Liver (tissue), 9 donors: ENCODE results near the gene TAF3. TPM values are rescaled to one million over a fixed set of nuclear protein-coding genes. Genes with fewer than 3 reads are reported as not detected.
A peak's percentile ranks its signal among the peaks of the same experiment; 100 is the strongest.

Experiments used
- DNase-seq: peaks from one replicate; pipeline ENCODE4 v3.0.0-alpha.2; 2017; ENCODE audit warnings: low spot score
- H3K27ac ChIP-seq, 2 donors: one replicate each; pipeline ENCODE4 v1.7.0; 2013; ENCODE audit warnings: inconsistent platforms in 2 of 2, low read length in 2 of 2, control low read depth in 1 of 2, low read depth in 1 of 2, mild to moderate bottlenecking in 1 of 2
- H3K27me3 ChIP-seq, 4 donors: one replicate each; pipeline versions ENCODE4 v1.6.1 to v1.7.0; 2013; ENCODE audit warnings: low read length in 3 of 4, inconsistent platforms in 1 of 4, mild to moderate bottlenecking in 1 of 4, moderate library complexity in 1 of 4; ENCODE audit not compliant: control insufficient read depth in 4 of 4, insufficient read depth in 4 of 4
- H3K36me3 ChIP-seq, 4 donors: one replicate each; pipeline versions ENCODE4 v1.6.1 to v1.7.0; 2013; ENCODE audit warnings: low read length in 3 of 4, mild to moderate bottlenecking in 3 of 4, low read depth in 1 of 4, moderate library complexity in 1 of 4; ENCODE audit not compliant: control insufficient read depth in 4 of 4, insufficient read depth in 3 of 4
- H3K4me1 ChIP-seq, 4 donors: one replicate each; pipeline versions ENCODE4 v1.6.1 to v1.7.0; 2013; ENCODE audit warnings: low read length in 3 of 4, mild to moderate bottlenecking in 3 of 4, moderate library complexity in 1 of 4; ENCODE audit not compliant: control insufficient read depth in 4 of 4, insufficient read depth in 4 of 4
- H3K4me3 ChIP-seq, 3 donors: one replicate each; pipeline versions ENCODE4 v1.6.1 to v1.7.0; 2013; ENCODE audit warnings: low read length in 3 of 3, control low read depth in 1 of 3, low read depth in 1 of 3, mild to moderate bottlenecking in 1 of 3
- H3K9ac ChIP-seq, 2 donors: one replicate each; pipeline ENCODE4 v1.7.0; 2013; ENCODE audit warnings: low read length in 2 of 2, mild to moderate bottlenecking in 2 of 2, moderate library complexity in 2 of 2, control low read depth in 1 of 2, low read depth in 1 of 2
- H3K9me3 ChIP-seq, 4 donors: one replicate each; pipeline versions ENCODE4 v1.6.1 to v1.7.0; 2013; ENCODE audit warnings: low read length in 3 of 4; ENCODE audit not compliant: control insufficient read depth in 4 of 4
- MAX ChIP-seq: IDR thresholded peaks from 2 replicates; pipeline ENCODE4 v1.6.1; 2016; ENCODE audit warnings: antibody characterized with exemption
- NR2F2 ChIP-seq: IDR thresholded peaks from 2 replicates; pipeline ENCODE4 v1.6.1; 2016; ENCODE audit warnings: antibody characterized with exemption
- RAD21 ChIP-seq, 2 donors: IDR thresholded peaks; 2 replicates each; pipeline ENCODE4 v1.6.1; 2016; ENCODE audit warnings: antibody characterized with exemption in 2 of 2, mild to moderate bottlenecking in 2 of 2
- REST ChIP-seq: IDR thresholded peaks from 2 replicates; pipeline ENCODE4 v1.6.1; 2016; ENCODE audit warnings: antibody characterized with exemption, mild to moderate bottlenecking
- RXRA ChIP-seq, 2 donors: IDR thresholded peaks; 2 replicates each; pipeline ENCODE4 v1.6.1; 2017 to 2018; ENCODE audit warnings: antibody characterized with exemption in 2 of 2, mild to moderate bottlenecking in 1 of 2
- SP1 ChIP-seq: IDR thresholded peaks from 2 replicates; pipeline ENCODE4 v1.6.1; 2018; ENCODE audit warnings: antibody characterized with exemption, mild to moderate bottlenecking
- TAF1 ChIP-seq: conservative IDR thresholded peaks from 2 replicates; pipeline ENCODE4 v1.6.1; 2016; ENCODE audit warnings: antibody characterized with exemption, mild to moderate bottlenecking
- YY1 ChIP-seq: IDR thresholded peaks from 2 replicates; pipeline ENCODE4 v1.6.1; 2016; ENCODE audit warnings: antibody characterized with exemption, mild to moderate bottlenecking
- WGBS: extraction: QIAGEN DNeasy Blood & Tissue Kit; methylation state at CpG from one replicate; pipeline ENCODE4 v1.1.7; 2013; 5-methylcytosine and 5-hydroxymethylcytosine counted together
- polyA plus RNA-seq, 2 donors: library from polyadenylated mRNA; stranded (reverse) in 1 of 2; unstranded in 1 of 2; fragments of 200-250 nt in 1 of 2; fragments of >200 nt in 1 of 2; fragmentation: Nextera tagmentation in 1 of 2; extraction: Ambion mirVana in 1 of 2; gene quantifications; one replicate each; pipeline versions ENCODE4 v1.2.1 to v1.2.3, GENCODE V29; 2013 to 2015
- total RNA-seq, 2 donors: library from RNA; depleted of rRNA; stranded (reverse); fragments of >200 nt; gene quantifications; one replicate each; pipeline ENCODE4 v1.2.3, GENCODE V29; 2014
- donor health status: healthy.
- donor health status: healthy.
- donor health status: healthy.
- donor health status: healthy.
- donor health status: healthy.

The TAF3 gene
- total and polyA plus RNA-seq, 4 donors = 1.5 to 3.6 (median 1.9) TPM

- DNase-seq = no peak
- Histone ChIP-seq H3K9me3 (no peaks in the 10 kb centered on the region), H3K4me1 (no peaks in the 10 kb centered on the region), H3K27ac (no peak overlapping the region), H3K36me3 (no peaks in the 10 kb centered on the region), H3K27me3 (peaks cover 0 to 3% (median 1%) of the 10 kb centered on the region in 4 donors), H3K4me3 (no peak overlapping the region), H3K9ac (no peak overlapping the region)
- 45% methylated on average over 13 of the region's 13 CpGs for WGBS
- TF ChIP-seq TAF1 (no peak), NR2F2 (no peak), SP1 (no peak), MAX (no peak), REST (no peak)
Observed at GRCh38 chr10:8063935-8064334, 245.6 kb downstream of the TAF3 start.

GRCh38 chr10:8064436-8064835 is 246.1 kb downstream of the TAF3 start:
- DNase-seq = no peak
- Histone ChIP-seq H3K36me3 (no peaks in the 10 kb centered on the region), H3K4me3 (no peak overlapping the region), H3K4me1 (no peaks in the 10 kb centered on the region), H3K27me3 (peaks cover 0 to 2% (median 0%) of the 10 kb centered on the region in 4 donors), H3K9ac (no peak overlapping the region), H3K27ac (no peak overlapping the region), H3K9me3 (no peaks in the 10 kb centered on the region)
- WGBS = 55% methylated on average over 5 of the region's 5 CpGs
- TF ChIP-seq NR2F2 (no peak), RAD21 (IDR thresholded peaks at IDR 0.05) (no peak), RXRA (IDR thresholded peaks at IDR 0.05) (no peak), REST (no peak), SP1 (no peak), YY1 (no peak)

GRCh38 chr10:8065651-8066050 is 247.3 kb downstream of the TAF3 start:
- H3K9ac ChIP-seq = no peak overlapping the region
- 44% methylated on average over 2 of the region's 2 CpGs for WGBS
- DNase-seq = no peak
- TF ChIP-seq NR2F2 = peak; percentile 48
- TF ChIP-seq SP1 = no peak
- H3K36me3 ChIP-seq = no peaks in the 10 kb centered on the region
- no peak overlapping the region for H3K27ac ChIP-seq
- no peaks in the 10 kb centered on the region for H3K4me1 ChIP-seq
- H3K27me3 ChIP-seq = peaks cover 0 to 2% (median 0%) of the 10 kb centered on the region in 4 donors
- H3K9me3 ChIP-seq = no peaks in the 10 kb centered on the region
- no peak overlapping the region for H3K4me3 ChIP-seq
